Thyroid gland (tissue), 4 donors: ENCODE measurements around the gene FAF2. TPM values are rescaled to one million over a fixed set of nuclear protein-coding genes. Genes with fewer than 3 reads are reported as not detected.

ENCODE experiments used
- DNase-seq, 2 donors: peaks; one replicate each; pipeline ENCODE4 v3.0.0-alpha.2; 2019
- H3K27ac ChIP-seq, 3 donors: fragments of 200-600 bp; sonication (generic); 1 replicate in 2 of 3; 2 replicates in 1 of 3; pipeline ENCODE4 v1.5.1; 2016 to 2019; ENCODE audit warnings: mild to moderate bottlenecking in 1 of 3, moderate library complexity in 1 of 3
- H3K27me3 ChIP-seq: fragments of 200-600 bp; sonication (generic); one replicate; pipeline ENCODE4 v1.5.1; 2019
- H3K36me3 ChIP-seq, 2 donors: fragments of 200-600 bp; sonication (generic); one replicate each; pipeline ENCODE4 v1.5.1; 2016 to 2019
- H3K4me1 ChIP-seq, 2 donors: fragments of 200-600 bp; sonication (generic); one replicate each; pipeline ENCODE4 v1.5.1; 2017 to 2019
- H3K4me3 ChIP-seq, 3 donors: fragments of 200-600 bp; sonication (generic); replicated peaks in 1 of 3; 1 replicate in 2 of 3; 2 replicates in 1 of 3; pipeline ENCODE4 v1.5.1; 2016; ENCODE audit warnings: mild to moderate bottlenecking in 1 of 3
- H3K9me3 ChIP-seq: fragments of 200-600 bp; sonication (generic); one replicate; pipeline ENCODE4 v1.5.1; 2017
- POLR2A ChIP-seq, 2 donors: fragments of 450-650 bp; IDR thresholded peaks; one replicate each; pipeline ENCODE4 v1.6.1; 2017; ENCODE audit warnings: antibody characterized with exemption in 2 of 2, mild to moderate bottlenecking in 2 of 2, moderate library complexity in 1 of 2
- WGBS, 2 donors: methylation state at CpG; one replicate each; pipeline ENCODE4 v1.1.5; 2017; 5-methylcytosine and 5-hydroxymethylcytosine counted together
- intact Hi-C: fragments of 100-400 bp; cut with DNase I; formaldehyde crosslinking; loops from one replicate; pipeline ENCODE4 v1.15.1; 2023
- total RNA-seq, 4 donors: library from RNA; depleted of rRNA; stranded (reverse); fragments of >200 nt; gene quantifications; one replicate each; pipeline ENCODE4 v1.2.3, GENCODE V29; 2016
- TF ChIP-seq, protein P1 (sequence below), 6 experiments: fragments of 200-600 bp in 3 of 6; fragments of 450-650 bp in 3 of 6; sonication (generic) in 3 of 6; IDR thresholded peaks; one replicate each; pipeline ENCODE4 v1.5.1; 2016 to 2019; ENCODE audit warnings: antibody characterized with exemption in 6 of 6, mild to moderate bottlenecking in 2 of 6, inconsistent platforms in 1 of 6, moderate library complexity in 1 of 6

The FAF2 gene
- total RNA-seq, 4 donors from 2014 or later, result 33.6 to 186 (median 43.2) TPM

DNA sequence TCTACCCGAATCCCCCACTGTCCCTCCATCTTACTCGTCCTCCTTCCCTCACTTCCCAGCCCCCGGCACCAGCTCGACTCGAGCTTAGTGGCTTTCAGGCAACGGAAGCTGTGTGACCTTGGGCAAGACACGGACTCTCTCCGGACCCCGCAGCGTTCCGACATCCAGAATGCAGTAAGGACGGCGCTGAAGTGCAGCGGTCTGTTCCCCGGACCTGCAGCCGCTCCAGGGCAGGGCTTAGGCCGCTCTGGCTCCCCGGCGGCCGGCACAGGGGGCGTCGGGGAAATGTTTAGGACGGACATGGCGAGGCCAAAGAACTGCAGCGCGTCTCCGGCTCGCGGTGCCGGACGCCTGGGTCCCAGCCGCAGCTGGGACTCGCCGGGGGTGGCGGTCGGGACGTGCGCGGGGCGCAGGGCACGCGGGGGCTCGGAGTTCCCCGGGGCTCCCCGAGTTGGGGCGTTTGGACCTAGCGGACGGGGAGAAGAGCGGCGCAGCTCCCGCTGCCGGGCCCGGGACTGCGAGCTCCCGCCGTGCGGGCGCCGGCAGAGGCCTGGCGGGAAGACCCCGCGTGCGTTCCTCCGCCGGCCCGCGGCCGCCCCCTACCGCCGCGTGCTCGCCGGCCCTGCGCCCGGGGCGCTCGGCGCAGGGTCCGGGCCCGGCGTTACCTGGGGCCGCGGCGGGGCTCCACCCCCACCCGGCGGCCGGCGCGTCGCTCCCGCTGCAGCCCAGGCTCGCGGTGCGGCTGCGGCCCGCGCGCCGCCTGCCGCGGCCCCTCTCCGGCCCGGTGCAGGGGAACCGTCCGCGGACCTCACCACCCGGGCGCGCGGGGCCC lies 94.6 kb downstream of the FAF2 start:
- WGBS, 2 donors, result 4 to 8% methylated on average over 30 to 33 of the region's 110 CpGs
- H3K36me3 ChIP-seq, result no peaks in the 10 kb centered on the region
- intact Hi-C loops, result loop anchor here (5.0 to 10.0 kb wide), 2 partner anchors 98 to 126 kb away; partner anchors contain the start of genes CLTB and FAF2
- no peaks in the 10 kb centered on the region for H3K27me3 ChIP-seq
- H3K27ac ChIP-seq, result peak overlapping the region in 2 of 3 donors; percentile 50 to 59
- H3K9me3 ChIP-seq, result no peaks in the 10 kb centered on the region
- peak overlapping the region; percentile 4 to 50 (median 42) for H3K4me3 ChIP-seq
- peaks cover 8 to 27% of the 10 kb centered on the region in 2 donors for H3K4me1 ChIP-seq
- TF ChIP-seq, protein P1, sequence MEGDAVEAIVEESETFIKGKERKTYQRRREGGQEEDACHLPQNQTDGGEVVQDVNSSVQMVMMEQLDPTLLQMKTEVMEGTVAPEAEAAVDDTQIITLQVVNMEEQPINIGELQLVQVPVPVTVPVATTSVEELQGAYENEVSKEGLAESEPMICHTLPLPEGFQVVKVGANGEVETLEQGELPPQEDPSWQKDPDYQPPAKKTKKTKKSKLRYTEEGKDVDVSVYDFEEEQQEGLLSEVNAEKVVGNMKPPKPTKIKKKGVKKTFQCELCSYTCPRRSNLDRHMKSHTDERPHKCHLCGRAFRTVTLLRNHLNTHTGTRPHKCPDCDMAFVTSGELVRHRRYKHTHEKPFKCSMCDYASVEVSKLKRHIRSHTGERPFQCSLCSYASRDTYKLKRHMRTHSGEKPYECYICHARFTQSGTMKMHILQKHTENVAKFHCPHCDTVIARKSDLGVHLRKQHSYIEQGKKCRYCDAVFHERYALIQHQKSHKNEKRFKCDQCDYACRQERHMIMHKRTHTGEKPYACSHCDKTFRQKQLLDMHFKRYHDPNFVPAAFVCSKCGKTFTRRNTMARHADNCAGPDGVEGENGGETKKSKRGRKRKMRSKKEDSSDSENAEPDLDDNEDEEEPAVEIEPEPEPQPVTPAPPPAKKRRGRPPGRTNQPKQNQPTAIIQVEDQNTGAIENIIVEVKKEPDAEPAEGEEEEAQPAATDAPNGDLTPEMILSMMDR (IDR thresholded peaks at IDR 0.05), result peak in 3 of 6 experiments; percentile 19 to 45 (median 31)
- TF ChIP-seq POLR2A (IDR thresholded peaks at IDR 0.05), result no peak
- peak; percentile 25 to 28 for DNase-seq

DNA sequence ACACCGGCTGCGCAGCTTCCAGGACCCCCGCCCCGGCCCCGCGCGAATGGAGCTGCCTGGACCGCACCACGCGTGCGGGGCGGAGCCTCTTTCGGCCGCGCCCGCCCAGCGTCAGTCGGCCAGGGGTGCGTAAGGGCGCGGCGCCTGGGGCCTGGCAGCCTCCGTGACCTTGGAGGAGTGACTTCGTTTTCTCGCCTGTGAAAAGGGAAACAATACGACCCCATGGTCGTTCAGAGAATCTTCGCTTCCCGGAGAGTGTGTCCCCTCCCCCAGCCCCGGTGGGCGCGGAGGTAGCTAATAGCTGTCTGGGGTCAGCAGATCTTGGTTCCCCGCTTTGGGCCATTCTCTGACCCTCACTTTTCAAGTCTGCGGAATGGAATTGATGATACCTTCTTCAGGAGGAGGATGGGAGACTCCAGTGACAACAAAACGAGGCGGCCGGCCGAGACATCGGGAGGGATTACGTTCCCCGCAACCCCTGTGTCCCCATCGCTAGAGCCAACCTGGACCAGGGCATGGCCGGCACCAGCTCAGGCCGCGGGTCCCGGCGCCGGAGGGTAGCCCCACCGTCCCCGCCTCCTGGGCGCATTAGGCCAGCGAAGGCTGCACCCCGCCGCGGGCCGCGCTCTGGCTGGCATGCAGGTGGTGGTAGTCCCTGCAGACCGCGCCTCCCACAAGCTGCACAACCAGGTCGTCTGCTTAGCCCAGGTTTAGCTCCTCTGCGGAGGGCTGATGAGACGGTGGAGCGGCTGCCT lies 95.4 kb downstream of the FAF2 start:
- intact Hi-C loops, result loop anchor here (5.0 to 10.0 kb wide), 2 partner anchors 99 to 126 kb away; partner anchors contain the start of genes CLTB and FAF2
- peaks cover 8 to 22% of the 10 kb centered on the region in 2 donors for H3K4me1 ChIP-seq
- H3K4me3 ChIP-seq, result peak overlapping the region; percentile 5 to 50 (median 42)
- 0 to 1% methylated on average over 2 to 21 of the region's 63 CpGs for WGBS, 2 donors
- H3K9me3 ChIP-seq, result no peaks in the 10 kb centered on the region
- H3K27me3 ChIP-seq, result no peaks in the 10 kb centered on the region
- peak overlapping the region; percentile 54 to 68 (median 61) for H3K27ac ChIP-seq
- TF ChIP-seq, protein P1 (IDR thresholded peaks at IDR 0.05), result no peak
- peak in 1 of 2 donors; percentile 83 for TF ChIP-seq POLR2A (IDR thresholded peaks at IDR 0.05)
- peak; percentile 76 to 79 for DNase-seq
- no peaks in the 10 kb centered on the region for H3K36me3 ChIP-seq

GRCh38 chr5:176545388-176545736 lies 97.2 kb downstream of the FAF2 start:
- H3K36me3 ChIP-seq, result no peaks in the 10 kb centered on the region
- H3K27ac ChIP-seq, result no peak overlapping the region
- H3K27me3 ChIP-seq, result no peaks in the 10 kb centered on the region
- H3K4me1 ChIP-seq, result peaks cover 8 to 21% of the 10 kb centered on the region in 2 donors
- intact Hi-C loops, result loop anchor here (10.0 kb wide), 1 partner anchor 101 kb away; the partner anchor contains the start of gene FAF2
- TF ChIP-seq, protein P1 (IDR thresholded peaks at IDR 0.05), result no peak
- no peak for DNase-seq
- H3K9me3 ChIP-seq, result no peaks in the 10 kb centered on the region
- 94 to 98% methylated on average over 6 of the region's 6 CpGs for WGBS, 2 donors
- H3K4me3 ChIP-seq, result no peak overlapping the region

GRCh38 chr5:176545737-176546509 lies 97.7 kb downstream of the FAF2 start:
- Histone ChIP-seq H3K9me3 (no peaks in the 10 kb centered on the region), H3K4me1 (peaks cover 8 to 21% of the 10 kb centered on the region in 2 donors), H3K27ac (no peak overlapping the region), H3K27me3 (no peaks in the 10 kb centered on the region), H3K4me3 (no peak overlapping the region), H3K36me3 (no peaks in the 10 kb centered on the region)
- TF ChIP-seq POLR2A (IDR thresholded peaks at IDR 0.05), result no peak
- TF ChIP-seq, protein P1 (IDR thresholded peaks at IDR 0.05), result no peak
- 84 to 90% methylated on average over 7 to 12 of the region's 13 CpGs for WGBS, 2 donors
- DNase-seq, result no peak
- intact Hi-C loops, result loop anchor here (10.0 kb wide), 1 partner anchor 101 kb away; the partner anchor contains the start of gene FAF2
